Posterior cingulate gyrus (tissue), 11 donors: ENCODE data around the gene PTPN6.

Source experiments
- DNase-seq, 10 donors: peaks; one replicate each; pipeline versions ENCODE4 v3.0.0 to v3.0.0-alpha.2; 2020 to 2021; ENCODE audit warnings: mixed read lengths in 3 of 10
- intact Hi-C: fragments of 100-400 bp; cut with DNase I; formaldehyde crosslinking; loops from one replicate; pipeline ENCODE4 v1.15.1; 2023

The PTPN6 gene

GRCh38 chr12:6963016-6963731, 12.0 kb downstream of the PTPN6 start:
- intact Hi-C loops, result no loop called here
- peak in 3 of 10 donors; percentile 51 to 71 (median 64) for DNase-seq

- DNase-seq, result peak in 3 of 10 donors; percentile 42 to 84 (median 68)
- intact Hi-C loops, result no loop called here
These were observed 12.7 kb downstream of the PTPN6 start for GRCh38 chr12:6963791-6964413.

GRCh38 chr12:6964605-6965025, 13.5 kb downstream of the PTPN6 start:
- intact Hi-C loops, result loop anchor here (1.0 kb wide), 1 partner anchor 20 kb away; the partner anchor contains the start of gene C12orf57
- peak in 1 of 10 donors; percentile 12 for DNase-seq

- peak; percentile 68 to 97 (median 84) for DNase-seq
- intact Hi-C loops, result loop anchor here (1.0 kb wide), 1 partner anchor 21 kb away; the partner anchor contains the start of gene C12orf57
These were observed 14.0 kb downstream of the PTPN6 start for GRCh38 chr12:6965026-6965661.

- intact Hi-C loops, result loop anchor here (1.0 kb wide), 1 partner anchor 21 kb away; the partner anchor contains the start of gene C12orf57
- DNase-seq, result peak in 2 of 10 donors; percentile 12 to 27
These were observed 14.6 kb downstream of the PTPN6 start for GRCh38 chr12:6965714-6966113.

GRCh38 chr12:6966351-6966750, 15.2 kb downstream of the PTPN6 start:
- intact Hi-C loops, result no loop called here
- DNase-seq, result no peak

- peak in 2 of 10 donors; percentile 18 to 42 for DNase-seq
- intact Hi-C loops, result loop anchor here (2.0 kb wide), 1 partner anchor 29 kb away; no protein-coding TSS in a partner anchor
These were observed 16.5 kb downstream of the PTPN6 start for GRCh38 chr12:6967651-6968100.

GRCh38 chr12:6968426-6968825, 17.3 kb downstream of the PTPN6 start:
- intact Hi-C loops, result loop anchor here (2.0 kb wide), 1 partner anchor 30 kb away; no protein-coding TSS in a partner anchor
- peak in 2 of 10 donors; percentile 31 to 49 for DNase-seq

- intact Hi-C loops, result loop anchor here (1.0 to 10.0 kb wide), 2 partner anchors 48 to 125 kb away; partner anchors contain the start of genes C1R and LPCAT3
- DNase-seq, result peak in 1 of 10 donors; percentile 84
These were observed 19.0 kb downstream of the PTPN6 start for GRCh38 chr12:6970096-6970527.

- no peak for DNase-seq
- intact Hi-C loops, result loop anchor here (10.0 kb wide), 1 partner anchor 121 kb away; the partner anchor contains the start of gene C1R
These were observed 23.0 kb downstream of the PTPN6 start for GRCh38 chr12:6974180-6974579.

GRCh38 chr12:6975297-6976032, 24.3 kb downstream of the PTPN6 start:
- DNase-seq, result no peak
- intact Hi-C loops, result loop anchor here (10.0 kb wide), 1 partner anchor 119 kb away; the partner anchor contains the start of gene C1R

GRCh38 chr12:6977653-6978052, 26.5 kb downstream of the PTPN6 start:
- peak in 1 of 10 donors; percentile 57 for DNase-seq
- intact Hi-C loops, result loop anchor here (10.0 kb wide), 1 partner anchor 117 kb away; the partner anchor contains the start of gene C1R

- intact Hi-C loops, result loop anchor here (10.0 kb wide), 1 partner anchor 117 kb away; the partner anchor contains the start of gene C1R
- DNase-seq, result peak in 1 of 10 donors; percentile 51
These were observed 27.0 kb downstream of the PTPN6 start for GRCh38 chr12:6978188-6978587.

GRCh38 chr12:6978611-6979011, 27.5 kb downstream of the PTPN6 start:
- intact Hi-C loops, result loop anchor here (10.0 kb wide), 1 partner anchor 116 kb away; the partner anchor contains the start of gene C1R
- no peak for DNase-seq

- peak in 1 of 10 donors; percentile 58 for DNase-seq
- intact Hi-C loops, result loop anchor here (10.0 kb wide), 1 partner anchor 116 kb away; the partner anchor contains the start of gene C1R
These were observed 27.9 kb downstream of the PTPN6 start for GRCh38 chr12:6979021-6979420.

- intact Hi-C loops, result loop anchor here (10.0 kb wide), 1 partner anchor 115 kb away; the partner anchor contains the start of gene C1R
These were observed 28.3 kb downstream of the PTPN6 start for GRCh38 chr12:6979453-6979852.

GRCh38 chr12:6980075-6980474, 28.9 kb downstream of the PTPN6 start:
- DNase-seq, result no peak
- intact Hi-C loops, result no loop called here

More at GRCh38 chr12:6979453-6979852, 28.3 kb downstream of the PTPN6 start:
- DNase-seq, result no peak

- intact Hi-C loops, result no loop called here
- DNase-seq, result no peak
These were observed 29.6 kb downstream of the PTPN6 start for GRCh38 chr12:6980740-6981139.
